ENCODE data around the gene TPRN. TPM values are rescaled to one million over a fixed set of nuclear protein-coding genes. Genes with fewer than 3 reads are reported as not detected.

The TPRN gene
- total and polyA plus RNA-seq, 2 donors (not counting 3 experiments of a cell fraction or from before 2014, with no cell fraction given), result 4.3 to 12.4 TPM

GRCh38 chr9:137169896-137170358, 30.6 kb downstream of the TPRN start, which contains the start of gene LRRC26:
LRRC26 (minus strand) TSS chr9:137170051; CDS start chr9:137169943, 108 bp downstream.
- no peaks in the 10 kb centered on the region for H3K9me3 ChIP-seq (replicated peaks; ENCODE audit: control insufficient read depth, insufficient read depth, low read length)
- no peaks in the 10 kb centered on the region for H4K20me1 ChIP-seq (replicated peaks; ENCODE audit: control insufficient read depth, extremely low read depth, insufficient read depth, low read length)
- FAIRE-seq (no peak), DNase-seq (ENCODE audit: low read depth, low spot score) (no peak)
- dilution Hi-C loops (cut with MboI; ENCODE audit: extremely low pct_ligation_motif_present, low sequenced_read_pairs) (no loop called here), intact Hi-C loops (cut with micrococcal nuclease) (no loop called here)
- POLR2A ChIA-PET, result no interaction called here
- H3K36me3 ChIP-seq (ENCODE audit: control insufficient read depth in 2 of 2, extremely low read depth in 1 of 2, insufficient read depth in 2 of 2, low read length in 2 of 2), result no peaks in the 10 kb centered on the region
- H3K9ac ChIP-seq (replicated peaks; ENCODE audit: extremely low read depth, insufficient read depth, low read length), result no peak within 1 kb of the TSS
- H3K4me2 ChIP-seq (ENCODE audit: insufficient read depth, low read length), result peak within 1 kb of the TSS; percentile 32
- CTCF ChIA-PET, result interaction anchor here (1.1 kb wide), 1 partner anchor 35 kb away, joined by 3 read pairs; no protein-coding TSS in a partner anchor
- H3K79me2 ChIP-seq (ENCODE audit: control insufficient read depth, insufficient read depth, low read length), result no peaks in the 10 kb centered on the region
- no peak within 1 kb of the TSS for H3K27ac ChIP-seq (ENCODE audit: insufficient read depth, low read depth, low read length)
- BruUV-seq (replicated peaks), result no TSS peak
- H3K4me3 ChIP-seq (replicated peaks in 1 of 3; ENCODE audit: insufficient read depth in 1 of 3, low read depth in 1 of 3, low read length in 3 of 3), result peak within 1 kb of the TSS in 2 of 3 experiments; percentile 5 to 10
- H2AFZ ChIP-seq (ENCODE audit: low read depth, low read length), result no peak within 1 kb of the TSS
- H3K27me3 ChIP-seq (ENCODE audit: control insufficient read depth in 2 of 2, insufficient read depth in 2 of 2, low read length in 2 of 2), result peaks cover 23 to 29% of the 10 kb centered on the region in 2 experiments
- H3K9me1 ChIP-seq (replicated peaks; ENCODE audit: control insufficient read depth, extremely low read depth, insufficient read depth, low read length), result no peaks in the 10 kb centered on the region
- H3K4me1 ChIP-seq (ENCODE audit: control insufficient read depth, extremely low read depth, insufficient read depth, low read length), result no peaks in the 10 kb centered on the region
- no peak for TF ChIP-seq EZH2 (IDR thresholded peaks at IDR 0.05; ENCODE audit: borderline replicate concordance, low read depth, low read length, severe bottlenecking)
- TF ChIP-seq JUN (IDR thresholded peaks at IDR 0.05; ENCODE audit: borderline replicate concordance, insufficient read depth, insufficient read length, low read depth), result no peak
- TF ChIP-seq POLR2AphosphoS5 (IDR thresholded peaks at IDR 0.05; ENCODE audit: insufficient read depth, low read depth, low read length), result no peak
- no peak for TF ChIP-seq POLR2A (IDR thresholded peaks at IDR 0.05; ENCODE audit: low read depth, low read length)
- TF ChIP-seq MYC (IDR thresholded peaks at IDR 0.05; ENCODE audit: low read depth, low read length), result no peak
- TF ChIP-seq GATA2 (IDR thresholded peaks at IDR 0.05; ENCODE audit: insufficient read depth, insufficient read length, low read depth, low read length), result no peak
- no peak for TF ChIP-seq MAX (IDR thresholded peaks at IDR 0.05; ENCODE audit: insufficient read depth, insufficient read length)
- no peak for TF ChIP-seq FOS (IDR thresholded peaks at IDR 0.05; ENCODE audit: borderline replicate concordance, insufficient read depth, low read length)
- no peak for TF ChIP-seq CTCF (IDR thresholded peaks at IDR 0.05; ENCODE audit: extremely low read depth in 1 of 2, insufficient read depth in 1 of 2, low read depth in 1 of 2, low read length in 2 of 2)
